ENCODE data around the gene FAM98C.

The FAM98C gene

DNA sequence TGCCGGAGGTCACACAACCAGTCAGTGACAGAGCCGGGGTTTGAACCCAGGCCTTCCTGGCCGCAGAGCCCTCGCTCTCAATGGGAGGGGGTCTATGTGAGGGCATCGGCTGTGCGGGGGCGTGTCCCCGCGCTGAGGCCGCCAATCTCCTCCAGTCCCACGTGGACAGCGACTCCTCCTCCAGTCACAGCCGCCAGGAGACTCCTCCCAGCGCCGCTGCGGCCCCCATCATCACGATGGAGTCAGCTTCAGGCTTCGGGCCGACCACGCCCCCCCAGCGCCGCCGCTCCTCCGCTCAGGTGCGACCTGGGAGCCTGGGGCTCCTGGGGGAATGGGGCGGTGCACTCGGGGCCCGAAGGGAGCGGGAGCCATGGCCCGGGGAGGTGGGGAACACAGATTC is 8.4 kb upstream of the FAM98C start:
- Histone ChIP-seq H3K9me3 (ENCODE audit: low read length) (no peaks in the 10 kb centered on the region), H3K27me3 (ENCODE audit: insufficient read depth, low read length) (no peaks in the 10 kb centered on the region), H3K9me2 (ENCODE audit: low read depth, low read length) (no peaks in the 10 kb centered on the region), H3K4me1 (ENCODE audit: insufficient read depth, low read length, severe bottlenecking) (no peaks in the 10 kb centered on the region), H3K4me2 (ENCODE audit: low read length) (no peak overlapping the region), H2AFZ (ENCODE audit: low read length) (no peak overlapping the region), H3K4me3 (ENCODE audit: low read depth, low read length, poor library complexity, severe bottlenecking) (no peak overlapping the region), H3F3A (ENCODE audit: insufficient read depth, low read length) (no peaks in the 10 kb centered on the region), H3K27ac (ENCODE audit: low read depth, low read length, poor library complexity, severe bottlenecking) (no peak overlapping the region), H3K36me3 (ENCODE audit: insufficient read depth, low read length) (no peaks in the 10 kb centered on the region), H4K20me1 (ENCODE audit: insufficient read depth, low read length) (no peaks in the 10 kb centered on the region), H3K9ac (ENCODE audit: low read length) (no peak overlapping the region), H3K79me2 (ENCODE audit: insufficient read depth, low read length) (no peaks in the 10 kb centered on the region)
- TF ChIP-seq, protein P1, sequence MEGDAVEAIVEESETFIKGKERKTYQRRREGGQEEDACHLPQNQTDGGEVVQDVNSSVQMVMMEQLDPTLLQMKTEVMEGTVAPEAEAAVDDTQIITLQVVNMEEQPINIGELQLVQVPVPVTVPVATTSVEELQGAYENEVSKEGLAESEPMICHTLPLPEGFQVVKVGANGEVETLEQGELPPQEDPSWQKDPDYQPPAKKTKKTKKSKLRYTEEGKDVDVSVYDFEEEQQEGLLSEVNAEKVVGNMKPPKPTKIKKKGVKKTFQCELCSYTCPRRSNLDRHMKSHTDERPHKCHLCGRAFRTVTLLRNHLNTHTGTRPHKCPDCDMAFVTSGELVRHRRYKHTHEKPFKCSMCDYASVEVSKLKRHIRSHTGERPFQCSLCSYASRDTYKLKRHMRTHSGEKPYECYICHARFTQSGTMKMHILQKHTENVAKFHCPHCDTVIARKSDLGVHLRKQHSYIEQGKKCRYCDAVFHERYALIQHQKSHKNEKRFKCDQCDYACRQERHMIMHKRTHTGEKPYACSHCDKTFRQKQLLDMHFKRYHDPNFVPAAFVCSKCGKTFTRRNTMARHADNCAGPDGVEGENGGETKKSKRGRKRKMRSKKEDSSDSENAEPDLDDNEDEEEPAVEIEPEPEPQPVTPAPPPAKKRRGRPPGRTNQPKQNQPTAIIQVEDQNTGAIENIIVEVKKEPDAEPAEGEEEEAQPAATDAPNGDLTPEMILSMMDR (IDR thresholded peaks at IDR 0.05; ENCODE audit: low read length) = no peak
- TF ChIP-seq EZH2 (IDR thresholded peaks at IDR 0.05; ENCODE audit: borderline replicate concordance, low read length) = no peak

DNA sequence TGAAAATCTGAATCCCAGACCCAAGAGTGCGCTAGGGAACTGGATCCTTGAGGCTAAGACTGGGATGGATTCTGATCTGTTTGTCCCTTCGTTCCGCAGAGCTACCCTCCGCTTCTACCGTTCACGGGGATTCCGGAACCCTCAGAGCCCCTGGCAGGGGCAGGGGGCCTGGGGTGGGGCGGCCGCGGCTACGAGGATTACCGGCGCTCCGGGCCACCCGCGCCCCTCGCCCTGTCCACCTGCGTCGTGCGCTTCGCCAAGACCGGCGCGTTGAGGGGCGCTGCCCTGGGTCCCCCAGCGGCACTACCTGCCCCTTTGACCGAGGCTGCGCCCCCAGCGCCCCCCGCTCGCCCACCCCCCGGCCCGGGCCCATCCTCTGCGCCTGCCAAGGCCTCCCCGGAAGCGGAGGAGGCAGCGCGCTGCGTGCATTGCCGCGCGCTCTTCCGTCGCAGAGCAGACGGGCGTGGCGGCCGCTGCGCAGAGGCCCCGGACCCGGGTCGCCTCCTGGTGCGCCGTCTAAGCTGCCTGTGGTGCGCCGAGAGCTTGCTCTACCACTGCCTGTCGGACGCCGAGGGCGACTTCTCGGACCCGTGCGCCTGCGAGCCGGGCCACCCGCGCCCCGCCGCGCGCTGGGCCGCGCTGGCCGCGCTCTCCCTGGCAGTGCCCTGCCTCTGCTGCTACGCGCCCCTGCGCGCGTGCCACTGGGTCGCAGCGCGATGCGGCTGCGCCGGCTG is 7.3 kb upstream of the FAM98C start:
- Histone ChIP-seq H2AFZ (ENCODE audit: low read length) (no peak overlapping the region), H3K36me3 (ENCODE audit: insufficient read depth, low read length) (no peaks in the 10 kb centered on the region), H3F3A (ENCODE audit: insufficient read depth, low read length) (no peaks in the 10 kb centered on the region), H3K27ac (ENCODE audit: low read depth, low read length, poor library complexity, severe bottlenecking) (no peak overlapping the region), H3K27me3 (ENCODE audit: insufficient read depth, low read length) (no peaks in the 10 kb centered on the region), H3K4me1 (ENCODE audit: insufficient read depth, low read length, severe bottlenecking) (no peaks in the 10 kb centered on the region), H3K9me2 (ENCODE audit: low read depth, low read length) (no peaks in the 10 kb centered on the region), H3K4me2 (ENCODE audit: low read length) (no peak overlapping the region), H3K9ac (ENCODE audit: low read length) (no peak overlapping the region), H3K4me3 (ENCODE audit: low read depth, low read length, poor library complexity, severe bottlenecking) (no peak overlapping the region), H4K20me1 (ENCODE audit: insufficient read depth, low read length) (no peaks in the 10 kb centered on the region), H3K79me2 (ENCODE audit: insufficient read depth, low read length) (no peaks in the 10 kb centered on the region), H3K9me3 (ENCODE audit: low read length) (no peaks in the 10 kb centered on the region)
- TF ChIP-seq, protein P1 (IDR thresholded peaks at IDR 0.05; ENCODE audit: low read length) = no peak
- no peak for TF ChIP-seq EZH2 (IDR thresholded peaks at IDR 0.05; ENCODE audit: borderline replicate concordance, low read length)

DNA sequence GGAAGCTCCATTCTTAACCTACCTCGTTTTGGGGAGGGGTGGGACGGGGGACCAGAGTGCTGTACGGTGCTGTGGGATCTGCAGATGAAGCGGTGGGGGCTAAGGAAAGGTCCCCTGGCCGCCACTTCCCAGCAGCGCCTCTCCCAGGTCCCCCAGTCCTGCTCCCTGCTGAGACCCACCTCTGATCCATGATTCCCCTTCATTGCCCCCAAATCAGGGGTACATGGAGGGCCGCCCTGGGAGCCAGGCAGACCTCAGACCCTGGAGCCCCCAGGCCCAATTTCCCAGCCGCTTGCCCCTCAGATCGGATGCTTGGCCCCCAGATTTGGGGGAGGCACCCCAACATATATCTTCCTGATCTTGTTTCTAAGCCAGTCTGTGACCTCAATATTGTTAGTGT is 3.8 kb upstream of the FAM98C start:
- no peak for TF ChIP-seq EZH2 (IDR thresholded peaks at IDR 0.05; ENCODE audit: borderline replicate concordance, low read length)
- TF ChIP-seq, protein P1 (IDR thresholded peaks at IDR 0.05; ENCODE audit: low read length) = no peak
- H3K9me3 ChIP-seq (ENCODE audit: low read length) = no peaks in the 10 kb centered on the region
- H3K27me3 ChIP-seq (ENCODE audit: insufficient read depth, low read length) = no peaks in the 10 kb centered on the region
- no peaks in the 10 kb centered on the region for H3K9me2 ChIP-seq (ENCODE audit: low read depth, low read length)
- H3K4me2 ChIP-seq (ENCODE audit: low read length) = no peak overlapping the region
- H3K4me1 ChIP-seq (ENCODE audit: insufficient read depth, low read length, severe bottlenecking) = peaks cover 7% of the 10 kb centered on the region
- H4K20me1 ChIP-seq (ENCODE audit: insufficient read depth, low read length) = no peaks in the 10 kb centered on the region
- H3K9ac ChIP-seq (ENCODE audit: low read length) = no peak overlapping the region
- H3K36me3 ChIP-seq (ENCODE audit: insufficient read depth, low read length) = no peaks in the 10 kb centered on the region
- H3F3A ChIP-seq (ENCODE audit: insufficient read depth, low read length) = no peaks in the 10 kb centered on the region
- no peaks in the 10 kb centered on the region for H3K79me2 ChIP-seq (ENCODE audit: insufficient read depth, low read length)
- H3K27ac ChIP-seq (ENCODE audit: low read depth, low read length, poor library complexity, severe bottlenecking) = no peak overlapping the region
- H2AFZ ChIP-seq (ENCODE audit: low read length) = no peak overlapping the region
- H3K4me3 ChIP-seq (ENCODE audit: low read depth, low read length, poor library complexity, severe bottlenecking) = no peak overlapping the region
